ENCODE data around the gene CHKB.
"Not testable (repeated sequence)": the region's sequence is repeated elsewhere in the genome, so short reads cannot be mapped to it uniquely, and the experiment has no call there.

Gene CHKB

DNA sequence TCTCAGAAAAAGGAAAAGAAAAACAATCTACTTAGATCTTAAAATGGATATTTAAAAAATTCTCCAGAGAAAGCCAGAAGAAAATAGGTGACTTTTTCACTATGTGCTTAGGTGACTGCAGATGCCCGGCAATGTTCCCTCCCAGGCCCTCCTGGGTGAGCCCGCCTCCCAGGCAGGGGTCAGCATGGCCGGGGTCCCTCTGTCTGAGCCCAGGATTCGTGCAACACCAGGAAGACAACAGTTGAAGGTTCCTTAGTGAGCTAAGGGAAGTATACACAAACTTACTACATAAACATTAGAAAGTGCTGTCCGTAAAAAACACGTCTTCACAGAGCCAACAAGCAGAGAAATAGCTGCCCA lies 29.5 kb upstream of the CHKB start:
- DNase-seq (ENCODE audit: low read depth), result no peak

GRCh38 chr22:50611341-50612060 lies 28.9 kb upstream of the CHKB start:
- DNase-seq (ENCODE audit: low read depth), result no peak

- DNase-seq (ENCODE audit: low read depth), result no peak
Observed at GRCh38 chr22:50610581-50610980, 27.9 kb upstream of the CHKB start.

- DNase-seq (ENCODE audit: low read depth), result no peak
Observed at GRCh38 chr22:50610041-50610451, 27.4 kb upstream of the CHKB start.

DNA sequence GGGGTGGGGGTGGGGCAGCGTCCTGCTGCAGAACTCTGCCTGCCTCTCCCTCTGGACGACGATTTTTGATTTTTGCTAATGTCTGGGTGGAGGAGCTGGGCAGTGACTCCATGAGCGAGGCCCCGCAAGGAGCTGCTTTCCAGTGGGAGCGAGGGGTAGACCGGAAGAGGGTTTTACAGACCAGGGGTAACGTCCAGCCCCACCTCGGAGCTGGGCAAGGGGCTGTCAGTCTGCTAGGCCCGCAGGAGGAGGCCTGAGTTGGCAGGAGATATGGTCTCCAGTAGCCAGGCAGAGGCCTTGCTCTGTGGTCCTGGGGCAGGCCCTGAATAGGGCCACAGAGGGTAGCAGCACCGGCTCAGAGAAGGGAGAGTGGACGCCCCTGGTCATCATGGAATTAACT lies 26.9 kb upstream of the CHKB start:
- DNase-seq (ENCODE audit: low read depth), result no peak

- DNase-seq (ENCODE audit: low read depth), result no peak
Observed at GRCh38 chr22:50608996-50609395, 26.3 kb upstream of the CHKB start.

DNA sequence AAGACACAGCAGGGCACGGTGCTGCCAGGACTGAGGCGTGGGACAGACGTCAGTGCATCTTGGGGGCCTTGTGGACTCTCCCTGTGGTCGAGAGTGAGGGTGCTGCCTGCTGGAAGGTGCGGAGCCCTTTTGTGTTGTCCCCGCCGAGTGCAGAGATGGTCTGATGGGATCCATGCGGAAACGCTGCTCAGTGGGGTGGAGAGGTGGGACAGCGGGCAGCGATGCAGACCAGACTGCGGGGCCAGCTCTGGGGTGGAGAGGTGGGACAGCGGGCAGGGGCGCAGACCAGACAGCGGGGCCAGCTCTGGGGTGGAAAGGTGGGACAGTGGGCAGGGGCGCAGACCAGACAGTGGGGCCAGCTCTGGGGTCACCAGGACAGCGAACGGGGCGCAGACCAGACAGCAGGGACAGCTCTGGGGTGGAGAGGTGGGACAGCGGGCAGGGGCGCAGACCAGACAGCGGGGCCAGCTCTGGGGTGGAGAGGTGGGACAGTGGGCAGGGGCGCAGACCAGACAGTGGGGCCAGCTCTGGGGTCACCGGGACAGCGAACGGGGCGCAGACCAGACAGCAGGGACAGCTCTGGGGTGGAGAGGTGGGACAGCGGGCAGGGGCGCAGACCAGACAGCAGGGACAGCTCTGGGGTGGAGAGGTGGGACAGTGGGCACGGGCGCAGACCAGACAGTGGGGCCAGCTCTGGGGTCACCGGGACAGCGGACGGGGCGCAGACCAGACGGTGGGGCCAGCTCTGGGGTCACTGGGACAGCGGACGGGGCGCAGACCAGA lies 25.6 kb upstream of the CHKB start:
- DNase-seq (ENCODE audit: low read depth), result not testable (repeated sequence)

DNA sequence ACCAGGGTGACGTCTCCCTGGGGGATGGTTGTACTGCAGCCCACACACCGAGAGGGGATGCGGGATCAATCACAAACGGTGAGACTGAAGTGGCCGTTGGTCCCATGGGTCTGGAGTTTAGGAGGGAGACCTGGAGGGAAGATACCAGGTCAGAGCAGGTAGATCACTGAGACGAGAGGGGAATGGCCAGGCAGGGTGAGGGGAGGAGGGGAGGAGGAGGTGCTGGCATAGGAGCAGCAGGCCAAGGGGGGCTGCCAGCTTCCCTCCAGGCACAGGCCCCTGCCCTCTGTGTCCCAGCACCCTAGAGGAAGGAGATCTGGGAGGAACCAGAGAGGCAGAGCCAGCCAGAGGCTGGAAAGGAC lies 25.0 kb upstream of the CHKB start:
- no peak for DNase-seq (ENCODE audit: low read depth)

GRCh38 chr22:50606946-50607658 lies 24.5 kb upstream of the CHKB start:
- no peak for DNase-seq (ENCODE audit: low read depth)

GRCh38 chr22:50606165-50606945 lies 23.7 kb upstream of the CHKB start:
- DNase-seq (ENCODE audit: low read depth), result no peak

DNA sequence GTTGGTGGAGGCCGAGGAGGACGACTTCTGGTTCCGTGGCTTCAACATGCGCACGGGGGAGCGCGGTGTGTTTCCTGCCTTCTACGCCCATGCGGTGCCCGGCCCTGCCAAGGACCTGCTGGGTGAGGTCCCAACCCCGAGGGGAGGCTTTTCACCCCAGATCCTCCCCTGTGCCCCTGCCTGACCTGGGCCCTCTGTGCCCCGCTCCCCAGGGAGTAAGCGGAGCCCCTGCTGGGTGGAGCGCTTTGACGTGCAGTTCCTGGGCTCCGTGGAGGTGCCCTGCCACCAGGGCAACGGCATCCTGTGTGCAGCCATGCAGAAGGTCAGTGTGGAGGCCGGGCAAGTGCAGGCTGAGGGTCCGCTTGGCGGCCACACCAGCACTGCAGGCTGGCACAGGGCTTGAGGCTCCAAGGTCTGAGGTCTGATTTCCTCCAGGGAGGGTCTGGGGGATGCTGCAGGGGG lies 23.0 kb upstream of the CHKB start:
- DNase-seq (ENCODE audit: low read depth), result no peak

DNA sequence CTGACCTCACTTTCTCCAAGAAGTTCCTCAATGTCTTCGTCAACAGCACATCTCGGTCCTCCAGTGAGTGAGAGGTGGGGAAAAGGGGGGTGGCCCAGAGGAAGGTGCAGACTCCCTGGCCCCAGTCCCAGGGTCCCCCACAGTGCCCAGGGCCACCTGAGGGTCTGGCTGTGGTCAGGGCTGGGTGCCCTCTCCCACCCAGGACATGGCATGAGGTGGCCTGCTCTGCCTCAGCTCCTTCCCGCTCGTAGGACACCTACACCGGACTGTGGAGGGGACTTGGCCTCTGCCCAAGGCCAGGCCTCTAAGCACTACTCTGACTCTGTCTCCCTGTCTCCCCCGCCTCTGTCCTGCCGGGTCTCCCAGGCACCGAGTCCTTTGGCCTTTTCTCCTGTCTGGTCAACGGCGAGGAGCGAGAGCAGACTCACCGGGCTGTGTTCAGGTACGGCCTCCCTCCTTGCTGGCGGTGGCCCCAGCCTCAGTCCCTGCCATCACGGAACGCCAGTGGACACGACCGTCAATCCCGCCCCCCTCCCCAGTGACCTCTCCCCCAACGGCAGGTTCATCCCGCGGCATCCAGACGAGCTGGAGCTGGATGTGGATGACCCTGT lies 22.5 kb upstream of the CHKB start:
- no peak for DNase-seq (ENCODE audit: low read depth)

- DNase-seq (ENCODE audit: low read depth), result no peak
Observed at GRCh38 chr22:50604256-50605001, 21.8 kb upstream of the CHKB start.

- DNase-seq (ENCODE audit: low read depth), result no peak
Observed at GRCh38 chr22:50603511-50604255, 21.0 kb upstream of the CHKB start.

GRCh38 chr22:50602338-50602700 lies 19.7 kb upstream of the CHKB start:
- DNase-seq (ENCODE audit: low read depth), result no peak

DNA sequence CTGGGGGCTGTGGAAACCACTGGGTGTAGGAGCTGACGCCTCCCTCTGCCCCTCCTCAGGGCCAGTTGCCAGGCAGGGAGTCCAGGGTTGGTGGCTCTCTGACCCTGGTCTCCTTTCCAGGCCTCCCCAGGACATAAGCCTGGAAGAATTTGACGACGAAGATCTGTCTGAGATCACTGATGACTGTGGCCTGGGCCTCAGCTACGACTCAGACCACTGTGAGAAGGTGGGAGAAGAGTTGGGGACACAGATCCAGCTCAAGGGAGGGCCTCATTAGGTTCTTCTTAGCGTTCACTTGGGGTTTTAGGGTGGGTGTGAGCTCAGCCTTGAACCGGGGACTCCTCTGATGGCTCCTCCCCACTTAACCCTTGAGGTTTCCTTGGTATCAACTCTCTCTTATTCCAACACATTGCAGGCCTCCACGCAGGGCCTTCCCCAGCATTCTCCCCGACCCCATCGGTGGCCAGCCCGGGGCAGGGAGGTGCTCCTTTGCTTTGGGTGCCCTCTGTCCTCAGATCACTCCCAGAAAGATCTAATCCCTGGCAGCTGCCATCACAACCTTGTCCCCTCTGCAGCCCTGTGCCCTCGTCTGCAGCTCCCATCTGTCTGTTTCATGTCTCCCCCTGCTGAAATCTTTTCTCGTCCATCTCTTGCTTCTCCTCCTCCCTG lies 19.2 kb upstream of the CHKB start:
- no peak for DNase-seq (ENCODE audit: low read depth)

DNA sequence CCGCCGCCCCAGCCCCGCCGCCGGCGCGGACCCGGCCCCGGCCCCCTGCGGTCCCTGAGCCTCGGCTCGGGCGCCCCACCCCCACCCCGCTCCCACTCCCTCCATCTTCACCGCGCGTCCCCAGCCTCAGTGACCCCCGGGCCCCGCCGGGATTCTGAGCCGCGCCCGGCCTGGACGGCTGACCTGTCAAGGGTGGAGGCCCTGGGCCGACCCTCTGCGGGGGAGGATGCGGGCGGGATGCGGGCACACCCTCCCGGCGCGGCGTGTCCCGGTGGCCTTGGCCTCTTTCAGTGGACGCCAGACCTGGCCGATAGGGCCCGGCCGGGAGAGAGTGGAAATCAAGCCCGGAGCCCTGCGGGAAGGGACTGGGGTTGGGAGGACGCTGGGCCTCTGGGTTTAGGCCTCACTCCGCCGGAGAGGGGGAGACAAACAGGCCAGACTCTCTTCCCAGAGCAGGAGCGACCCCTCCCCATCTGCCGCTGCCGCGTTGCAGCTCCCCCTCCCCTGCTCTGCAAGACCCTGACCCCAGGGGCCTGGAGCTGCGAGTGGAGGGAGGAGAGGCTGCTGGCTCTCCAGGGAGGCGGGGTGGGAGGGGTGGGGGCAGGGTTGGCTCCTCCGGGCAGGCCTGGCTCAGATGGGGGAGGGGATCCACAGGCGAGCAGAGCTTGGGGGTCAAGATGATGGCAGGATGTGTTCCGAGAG lies 18.5 kb upstream of the CHKB start:
- no peak for DNase-seq (ENCODE audit: low read depth)

DNA sequence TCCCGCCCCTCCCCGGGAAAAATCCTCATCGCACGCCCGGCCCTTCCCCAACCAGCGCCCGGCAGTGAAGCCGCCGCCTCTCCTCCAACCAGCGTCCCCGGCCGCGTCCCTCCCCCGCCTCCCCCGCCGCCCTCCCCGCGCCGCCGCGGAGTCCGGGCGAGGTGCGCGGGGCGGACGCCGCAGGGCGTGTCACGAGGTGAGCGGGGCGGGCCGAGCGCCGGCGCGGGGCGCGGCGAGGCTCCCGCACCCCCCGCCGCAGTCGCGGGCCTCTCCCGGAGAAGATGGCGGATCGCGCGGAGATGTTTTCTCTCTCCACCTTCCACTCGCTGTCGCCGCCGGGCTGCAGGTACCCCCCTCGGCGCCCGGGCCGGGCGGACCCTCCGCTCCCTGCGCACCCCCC lies 17.9 kb upstream of the CHKB start, which contains the start of gene MAPK8IP2:
Gene MAPK8IP2 (plus strand): TSS at position 256 of the 400 bp plus-strand sequence. CDS start 26 bp downstream, at position 282.
- DNase-seq (ENCODE audit: low read depth), result no peak

GRCh38 chr22:50599816-50600455 lies 17.3 kb upstream of the CHKB start:
- DNase-seq (ENCODE audit: low read depth), result peak; percentile 42

Measured in activated gamma-delta T cell treated with anti-CD3 and anti-CD28 coated beads, Interleukin-2, amount 50 U/mL, for 16 hours (primary cell).